HCT116 (cell line): ENCODE measurements around the gene NACAD. TPM values are rescaled to one million over a fixed set of nuclear protein-coding genes. Genes with fewer than 3 reads are reported as not detected.
"Not testable (repeated sequence)": the region's sequence is repeated elsewhere in the genome, so short reads cannot be mapped to it uniquely, and the experiment has no call there.

Experiments
- ATAC-seq: fragments of 200-7000 bp; cut with Tn5 transposase; 2 replicates; pipeline ENCODE4 v1.9.1; 2020; ENCODE audit warnings: mild to moderate bottlenecking, moderate library complexity
- BruUV-seq: library from RNA; stranded (reverse); fragments of 400-500 nt; replicated peaks from 2 replicates; lab custom pipeline; 2021; lab: Mats Ljungman, UMichigan
- CTCF ChIA-PET: fragments of 300-600 bp; sonication (Branson Sonifier 250); formaldehyde crosslinking; loops from one replicate; lab custom pipeline; 2021; ENCODE audit warnings: antibody characterized with exemption; lab: Charles Lee
- POLR2A ChIA-PET: fragments of 300-600, 350-600 bp; sonication (Branson Sonifier 250); formaldehyde crosslinking; loops from one replicate; lab custom pipeline; 2021; ENCODE audit warnings: antibody characterized with exemption; lab: Charles Lee
- RAD21 ChIA-PET, 2 experiments: fragments of 300-600 bp; sonication (Branson Sonifier 250); formaldehyde crosslinking; loops; one replicate each; lab custom pipeline; 2023; ENCODE audit warnings: low total read pairs in 2 of 2; ENCODE audit not compliant: uncharacterized antibody in 2 of 2, unreplicated experiment in 2 of 2, low non-redundant PET in 1 of 2; lab: Charles Lee
- DNase-seq: peaks from one replicate; pipeline ENCODE4 v3.0.0-alpha.2; 2010; ENCODE audit warnings: low read depth, low spot score
- H2AFZ ChIP-seq: fragments of 200-600 bp; shearing (Covaris generic), sonication (generic); 2 replicates; pipeline ENCODE4 v1.6.1; 2017; ENCODE audit warnings: low read depth, mixed run types, mixed read lengths, antibody characterized with exemption, low read length; ENCODE audit not compliant: poor library complexity, severe bottlenecking
- H3K27ac ChIP-seq: 2 replicates; pipeline ENCODE4 v1.5.1; 2012; ENCODE audit warnings: low read depth, low read length
- H3K27me3 ChIP-seq: fragments of 200-600 bp; sonication (generic); 2 replicates; pipeline ENCODE4 v1.6.1; 2016; ENCODE audit warnings: mixed run types, low read length, mixed read lengths; ENCODE audit not compliant: insufficient read depth
- H3K36me3 ChIP-seq, 2 experiments: fragments of 200-500 bp in 1 of 2; fragments of 200-600 bp in 1 of 2; sonication (Bioruptor generic) in 1 of 2; sonication (generic) in 1 of 2; 2 replicates each; pipeline versions ENCODE4 v1.5.1 to v1.6.1; 2014 to 2016; ENCODE audit warnings: low read length in 2 of 2, inconsistent platforms in 1 of 2, mixed read lengths in 1 of 2, mixed run types in 1 of 2; ENCODE audit not compliant: insufficient read depth in 2 of 2, control insufficient read depth in 1 of 2
- H3K4me1 ChIP-seq, 2 experiments: fragments of 200-600 bp in 1 of 2; sonication (generic) in 1 of 2; 2 replicates each; pipeline versions ENCODE4 v1.5.1 to v1.6.1; 2012 to 2017; ENCODE audit warnings: low read length in 2 of 2, inconsistent platforms in 1 of 2, mild to moderate bottlenecking in 1 of 2, mixed read lengths in 1 of 2, mixed run types in 1 of 2, moderate library complexity in 1 of 2; ENCODE audit not compliant: insufficient read depth in 2 of 2, control insufficient read depth in 1 of 2
- H3K4me2 ChIP-seq: fragments of 200-600 bp; sonication (generic); 2 replicates; pipeline ENCODE4 v1.6.1; 2017; ENCODE audit warnings: mixed run types, low read length, mixed read lengths
- H3K4me3 ChIP-seq, 2 experiments: fragments of 200-600 bp in 1 of 2; sonication (generic) in 1 of 2; replicated peaks in 1 of 2; 2 replicates each; pipeline ENCODE4 v1.5.1; 2011 to 2016; ENCODE audit warnings: low read length in 2 of 2, control low read depth in 1 of 2, low read depth in 1 of 2, mild to moderate bottlenecking in 1 of 2, mixed read lengths in 1 of 2, mixed run types in 1 of 2
- H3K79me2 ChIP-seq: fragments of 200-600 bp; sonication (generic); 2 replicates; pipeline ENCODE4 v1.6.1; 2017; ENCODE audit warnings: mild to moderate bottlenecking, mixed run types, low read length, moderate library complexity, mixed read lengths; ENCODE audit not compliant: insufficient read depth
- H3K9ac ChIP-seq: fragments of 200-600 bp; sonication (generic); 2 replicates; pipeline ENCODE4 v1.6.1; 2016; ENCODE audit warnings: low read length, mixed read lengths
- H3K9me2 ChIP-seq: fragments of 200-600 bp; sonication (generic), shearing (Covaris generic); 2 replicates; pipeline ENCODE4 v1.6.1; 2017; ENCODE audit warnings: mixed run types, mild to moderate bottlenecking, moderate library complexity; ENCODE audit not compliant: insufficient read depth
- H3K9me3 ChIP-seq, 2 experiments: fragments of 200-500 bp in 1 of 2; fragments of 200-600 bp in 1 of 2; sonication (Bioruptor generic) in 1 of 2; sonication (generic) in 1 of 2; 2 replicates each; pipeline ENCODE4 v1.6.1; 2014 to 2017; ENCODE audit warnings: low read length in 2 of 2, mixed read lengths in 2 of 2, inconsistent platforms in 1 of 2, low read depth in 1 of 2, mild to moderate bottlenecking in 1 of 2, mixed run types in 1 of 2, moderate library complexity in 1 of 2; ENCODE audit not compliant: control insufficient read depth in 1 of 2, insufficient read depth in 1 of 2
- H4K20me1 ChIP-seq: fragments of 200-600 bp; sonication (generic), shearing (Covaris generic); 2 replicates; pipeline ENCODE4 v1.6.1; 2017; ENCODE audit warnings: mixed run types, mild to moderate bottlenecking, moderate library complexity; ENCODE audit not compliant: insufficient read depth
- CBX3 ChIP-seq: IDR thresholded peaks from 2 replicates; pipeline ENCODE4 v1.6.1; 2012; ENCODE audit warnings: low read depth
- EZH2 ChIP-seq: fragments of 200-600 bp; sonication (generic); IDR thresholded peaks from 2 replicates; pipeline ENCODE4 v1.6.1; 2017; ENCODE audit warnings: antibody characterized with exemption, mixed run types
- FOSL1 ChIP-seq: IDR thresholded peaks from 2 replicates; pipeline ENCODE4 v1.6.1; 2012; ENCODE audit warnings: low read depth
- POLR2A ChIP-seq: IDR thresholded peaks from 2 replicates; pipeline ENCODE4 v1.7.0; 2011; ENCODE audit warnings: borderline replicate concordance; ENCODE audit not compliant: insufficient read depth, insufficient read length; ENCODE audit errors: extremely low read depth
- RAD21 ChIP-seq: IDR thresholded peaks from 2 replicates; pipeline ENCODE4 v1.6.1; 2012; ENCODE audit warnings: low read depth, mild to moderate bottlenecking
- SIN3A ChIP-seq: IDR thresholded peaks from 2 replicates; pipeline ENCODE4 v1.6.1; 2012; ENCODE audit warnings: low read depth
- YY1 ChIP-seq: IDR thresholded peaks from 2 replicates; pipeline ENCODE4 v1.6.1; 2011; ENCODE audit warnings: low read length, low read depth, moderate library complexity, mild to moderate bottlenecking; ENCODE audit not compliant: insufficient replicate concordance; ENCODE audit errors: extremely low read depth
- ZNF274 ChIP-seq: fragments of 200-500 bp; sonication (Bioruptor generic); IDR thresholded peaks from 2 replicates; pipeline ENCODE4 v1.6.1; 2014; ENCODE audit warnings: mild to moderate bottlenecking, low read depth, low read length, inconsistent platforms
- intact Hi-C: fragments of 100-400 bp; cut with micrococcal nuclease; formaldehyde crosslinking; loops from 2 replicates; pipeline ENCODE4 v1.10.0; 2022
- total RNA-seq: library from RNA; stranded (reverse); gene quantifications from one replicate; pipeline ENCODE4 v1.2.1, GENCODE V29; 2021; ENCODE audit not compliant: unreplicated experiment
- TF ChIP-seq, protein P1 (sequence below): IDR thresholded peaks from 2 replicates; pipeline ENCODE4 v1.6.1; 2011; ENCODE audit warnings: mild to moderate bottlenecking, low read length, moderate library complexity; ENCODE audit not compliant: insufficient replicate concordance; ENCODE audit errors: extremely low read depth
- TF ChIP-seq, protein P2 (sequence below): IDR thresholded peaks from 2 replicates; pipeline ENCODE4 v1.6.1; 2012
- TF ChIP-seq, protein P3 (sequence below): IDR thresholded peaks from 2 replicates; pipeline ENCODE4 v1.6.1; 2012

The NACAD gene
- total RNA-seq, 1 experiment from 2014 or later, result 0.05 TPM

DNA sequence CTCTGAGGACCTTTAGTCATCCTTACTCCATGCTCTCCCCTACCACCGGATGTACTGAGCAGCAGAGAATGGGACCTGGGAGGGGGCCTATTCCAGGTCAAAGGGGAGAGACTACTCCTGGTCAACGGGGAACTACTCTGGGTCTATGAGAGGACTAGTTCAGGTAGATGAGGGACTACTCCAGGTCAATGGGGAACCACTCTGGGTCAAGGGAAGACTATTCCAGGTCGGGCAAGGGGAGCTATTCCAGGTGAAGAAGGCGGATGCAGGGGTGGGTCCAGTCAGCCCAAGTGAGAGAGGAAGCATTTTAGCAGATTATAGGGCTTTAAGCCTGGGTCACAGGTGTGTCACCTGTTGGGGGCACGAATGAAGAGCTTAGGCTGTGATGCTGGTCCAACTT lies 53.4 kb downstream of the NACAD start:
- Histone ChIP-seq H3K4me3 (no peak overlapping the region), H3K27me3 (no peaks in the 10 kb centered on the region), H3K27ac (no peak overlapping the region), H3K4me1 (no peaks in the 10 kb centered on the region; a peak in 2 of 4 replicates), H3K36me3 (no peaks in the 10 kb centered on the region), H3K79me2 (0 out of 2 replicates have a peak, but pooled peaks cover 7% of the 10 kb centered on the region), H2AFZ (no peak overlapping the region), H3K9me2 (no peaks in the 10 kb centered on the region), H3K9ac (no peak overlapping the region), H4K20me1 (no peaks in the 10 kb centered on the region), H3K4me2 (no peak overlapping the region), H3K9me3 (no peaks in the 10 kb centered on the region)
- intact Hi-C loops, result no loop called here
- ChIA-PET RAD21 (no interaction called here), CTCF (no interaction called here), POLR2A (no interaction called here)
- ATAC-seq (no peak), DNase-seq (no peak)
- TF ChIP-seq RAD21, result no peak
- no peak for TF ChIP-seq FOSL1
- TF ChIP-seq EZH2, result no peak
- no peak for TF ChIP-seq SIN3A
- TF ChIP-seq, protein P1, sequence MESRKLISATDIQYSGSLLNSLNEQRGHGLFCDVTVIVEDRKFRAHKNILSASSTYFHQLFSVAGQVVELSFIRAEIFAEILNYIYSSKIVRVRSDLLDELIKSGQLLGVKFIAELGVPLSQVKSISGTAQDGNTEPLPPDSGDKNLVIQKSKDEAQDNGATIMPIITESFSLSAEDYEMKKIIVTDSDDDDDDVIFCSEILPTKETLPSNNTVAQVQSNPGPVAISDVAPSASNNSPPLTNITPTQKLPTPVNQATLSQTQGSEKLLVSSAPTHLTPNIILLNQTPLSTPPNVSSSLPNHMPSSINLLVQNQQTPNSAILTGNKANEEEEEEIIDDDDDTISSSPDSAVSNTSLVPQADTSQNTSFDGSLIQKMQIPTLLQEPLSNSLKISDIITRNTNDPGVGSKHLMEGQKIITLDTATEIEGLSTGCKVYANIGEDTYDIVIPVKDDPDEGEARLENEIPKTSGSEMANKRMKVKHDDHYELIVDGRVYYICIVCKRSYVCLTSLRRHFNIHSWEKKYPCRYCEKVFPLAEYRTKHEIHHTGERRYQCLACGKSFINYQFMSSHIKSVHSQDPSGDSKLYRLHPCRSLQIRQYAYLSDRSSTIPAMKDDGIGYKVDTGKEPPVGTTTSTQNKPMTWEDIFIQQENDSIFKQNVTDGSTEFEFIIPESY, result no peak
- no peak for TF ChIP-seq CBX3
- TF ChIP-seq, protein P2, sequence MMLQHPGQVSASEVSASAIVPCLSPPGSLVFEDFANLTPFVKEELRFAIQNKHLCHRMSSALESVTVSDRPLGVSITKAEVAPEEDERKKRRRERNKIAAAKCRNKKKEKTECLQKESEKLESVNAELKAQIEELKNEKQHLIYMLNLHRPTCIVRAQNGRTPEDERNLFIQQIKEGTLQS, result no peak
- TF ChIP-seq, protein P3, sequence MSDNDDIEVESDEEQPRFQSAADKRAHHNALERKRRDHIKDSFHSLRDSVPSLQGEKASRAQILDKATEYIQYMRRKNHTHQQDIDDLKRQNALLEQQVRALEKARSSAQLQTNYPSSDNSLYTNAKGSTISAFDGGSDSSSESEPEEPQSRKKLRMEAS, result no peak
- no peak for TF ChIP-seq POLR2A
- TF ChIP-seq YY1, result no peak
- no peak for TF ChIP-seq ZNF274
- no TSS peak for BruUV-seq

DNA sequence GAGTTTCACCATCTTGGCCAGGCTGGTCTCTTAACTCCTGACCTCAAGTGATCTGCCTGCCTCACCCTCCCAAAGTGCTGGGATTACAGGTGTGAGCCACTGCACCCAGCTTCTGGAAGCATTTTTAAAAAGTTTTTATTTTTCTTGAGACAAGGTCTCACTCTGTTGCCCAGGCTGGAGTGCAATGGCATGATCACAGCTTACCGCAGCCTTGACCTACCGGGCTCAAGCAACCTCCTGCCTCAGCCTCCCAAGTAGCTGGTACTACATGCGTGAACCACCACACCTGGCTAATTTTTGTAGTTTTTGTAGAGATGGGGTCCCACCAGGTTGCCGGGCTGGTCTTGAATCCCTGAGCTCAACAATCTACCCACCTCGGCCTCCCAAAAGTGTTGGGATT lies 54.1 kb downstream of the NACAD start:
- H3K4me1 ChIP-seq, H4K20me1 ChIP-seq, DNase-seq, POLR2A ChIA-PET, H3K4me2 ChIP-seq, H3K4me3 ChIP-seq, H3K27ac ChIP-seq, BruUV-seq, intact Hi-C loops, H3K9ac ChIP-seq, H3K27me3 ChIP-seq, RAD21 ChIA-PET, H3K9me3 ChIP-seq, CTCF ChIA-PET, H3K79me2 ChIP-seq, ATAC-seq, H2AFZ ChIP-seq, H3K9me2 ChIP-seq, H3K36me3 ChIP-seq: not testable (repeated sequence)
